RWPE2 (cell line): Measurements from ENCODE around the gene TAT.
"Not testable (repeated sequence)": the region's sequence is repeated elsewhere in the genome, so short reads cannot be mapped to it uniquely, and the experiment has no call there.

Experiments
- ATAC-seq: fragments of 200-7000 bp; cut with Tn5 transposase; 3 replicates; pipeline ENCODE4 v1.9.1; 2021; ENCODE audit warnings: low read depth
- DNase-seq: peaks from one replicate; pipeline ENCODE4 v3.0.0-alpha.2; 2020; ENCODE audit warnings: low spot score
- H3K27ac ChIP-seq: fragments of 450-650 bp; 2 replicates; pipeline ENCODE4 v1.5.1; 2017; ENCODE audit warnings: mild to moderate bottlenecking; ENCODE audit not compliant: poor library complexity, severe bottlenecking
- H3K27me3 ChIP-seq: fragments of 250-450 bp; sonication (Bioruptor Pico); 2 replicates; pipeline ENCODE4 v1.5.1; 2021; ENCODE audit warnings: mild to moderate bottlenecking, moderate library complexity; ENCODE audit not compliant: insufficient read depth, poor library complexity, severe bottlenecking
- H3K36me3 ChIP-seq: fragments of 250-450 bp; sonication (Bioruptor Pico); 2 replicates; pipeline ENCODE4 v1.5.1; 2020; ENCODE audit warnings: low read depth, mild to moderate bottlenecking, moderate library complexity
- H3K4me1 ChIP-seq: fragments of 250-450 bp; sonication (Bioruptor Pico); 2 replicates; pipeline ENCODE4 v1.5.1; 2021; ENCODE audit warnings: mild to moderate bottlenecking, moderate library complexity; ENCODE audit not compliant: insufficient read depth, poor library complexity, severe bottlenecking
- H3K4me3 ChIP-seq: fragments of 250-450 bp; sonication (Bioruptor Pico); 2 replicates; pipeline ENCODE4 v1.5.1; 2021; ENCODE audit warnings: mild to moderate bottlenecking, moderate library complexity; ENCODE audit not compliant: severe bottlenecking
- H3K9me3 ChIP-seq: fragments of 250-450 bp; sonication (Bioruptor Pico); 2 replicates; pipeline ENCODE4 v1.5.1; 2021; ENCODE audit warnings: mild to moderate bottlenecking, moderate library complexity; ENCODE audit not compliant: severe bottlenecking
- CTCF ChIP-seq: fragments of 450-650 bp; IDR thresholded peaks from one replicate; pipeline ENCODE4 v1.5.1; 2017; ENCODE audit warnings: mild to moderate bottlenecking, moderate library complexity; ENCODE audit not compliant: poor library complexity, severe bottlenecking

Gene TAT

GRCh38 chr16:71584543-71585317, 7.8 kb upstream of the TAT start:
- DNase-seq: no peak
- no peak overlapping the region for H3K27ac ChIP-seq
- H3K4me3 ChIP-seq: no peak overlapping the region
- no peaks in the 10 kb centered on the region for H3K36me3 ChIP-seq
- no peaks in the 10 kb centered on the region for H3K4me1 ChIP-seq
- TF ChIP-seq CTCF: no peak
- peaks cover 9% of the 10 kb centered on the region for H3K27me3 ChIP-seq
- no peak for ATAC-seq
- H3K9me3 ChIP-seq: no peaks in the 10 kb centered on the region

GRCh38 chr16:71582553-71582848, 5.6 kb upstream of the TAT start:
- H3K27ac ChIP-seq, H3K36me3 ChIP-seq, H3K4me1 ChIP-seq, ATAC-seq, H3K4me3 ChIP-seq, DNase-seq, H3K9me3 ChIP-seq: not testable (repeated sequence)
- peaks cover 11% of the 10 kb centered on the region for H3K27me3 ChIP-seq

- H3K27ac ChIP-seq: no peak overlapping the region
- no peaks in the 10 kb centered on the region for H3K4me1 ChIP-seq
- H3K27me3 ChIP-seq: peaks cover 22% of the 10 kb centered on the region
- no peak overlapping the region for H3K4me3 ChIP-seq
- H3K36me3 ChIP-seq: no peaks in the 10 kb centered on the region
- no peaks in the 10 kb centered on the region for H3K9me3 ChIP-seq
- ATAC-seq (no peak), DNase-seq (no peak)
- no peak for TF ChIP-seq CTCF
Observed at GRCh38 chr16:71574702-71575101, 2.2 kb downstream of the TAT start.

- H3K27me3 ChIP-seq: peaks cover 22% of the 10 kb centered on the region
- no peaks in the 10 kb centered on the region for H3K9me3 ChIP-seq
- DNase-seq (no peak), ATAC-seq (no peak)
- H3K27ac ChIP-seq: no peak overlapping the region
- TF ChIP-seq CTCF: no peak
- H3K4me3 ChIP-seq: no peak overlapping the region
- no peaks in the 10 kb centered on the region for H3K36me3 ChIP-seq
- no peaks in the 10 kb centered on the region for H3K4me1 ChIP-seq
Observed at GRCh38 chr16:71573387-71574094, 3.4 kb downstream of the TAT start.

GRCh38 chr16:71572497-71573116, 4.3 kb downstream of the TAT start:
- H3K4me1 ChIP-seq: no peaks in the 10 kb centered on the region
- no peak overlapping the region for H3K4me3 ChIP-seq
- TF ChIP-seq CTCF: no peak
- no peak overlapping the region for H3K27ac ChIP-seq
- no peak for DNase-seq
- ATAC-seq: no peak
- no peaks in the 10 kb centered on the region for H3K9me3 ChIP-seq
- H3K36me3 ChIP-seq: no peaks in the 10 kb centered on the region
- peaks cover 21% of the 10 kb centered on the region for H3K27me3 ChIP-seq
